GM19463 (cell line): ENCODE measurements around the gene PADI2.

Experiments used
- ATAC-seq: cut with Tn5 transposase; IDR thresholded peaks from one replicate; pipeline ENCODE4 v1.9.1; 2021; ENCODE audit warnings: mild to moderate bottlenecking, moderate library complexity; ENCODE audit not compliant: unreplicated experiment

The PADI2 gene

DNA sequence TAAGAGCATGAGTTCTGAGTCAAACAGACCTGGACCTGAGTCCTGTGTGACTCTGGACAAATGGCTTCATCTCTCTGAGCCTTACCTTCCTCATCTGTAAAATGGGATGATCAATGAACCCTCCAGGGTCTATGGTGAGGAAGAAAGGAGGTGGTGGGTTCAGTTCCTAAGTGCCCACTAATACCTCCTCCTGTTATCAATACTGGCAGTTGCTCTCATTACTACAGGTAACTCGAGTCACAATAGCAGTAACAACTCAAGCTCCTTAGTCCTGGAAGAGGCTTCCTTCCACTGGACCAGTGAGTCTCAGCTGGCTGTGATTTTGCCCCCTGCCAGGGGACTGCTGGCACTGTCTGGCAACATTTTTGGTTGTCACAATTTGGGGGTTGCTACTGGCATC, 2.6 kb downstream of the PADI2 start:
- ATAC-seq = no peak

DNA sequence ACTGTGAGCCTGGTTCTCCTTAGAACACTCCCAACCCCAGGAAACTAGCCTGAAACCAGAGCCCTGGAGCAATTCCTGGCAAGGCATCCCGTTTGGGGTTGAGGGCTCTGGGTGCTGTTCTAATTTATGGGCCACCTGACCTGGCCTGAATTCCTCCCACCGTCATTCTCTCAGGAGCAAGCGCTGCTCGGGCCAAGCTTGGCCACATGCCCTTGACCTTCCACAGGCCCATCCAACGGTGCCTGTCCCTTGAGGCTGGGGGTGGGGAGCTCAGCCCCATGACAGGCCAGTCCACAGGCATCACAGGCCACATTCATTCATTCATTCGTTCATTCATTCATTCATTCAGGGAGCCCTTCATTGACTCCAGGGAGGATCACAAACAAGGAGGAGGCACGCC, 5.3 kb downstream of the PADI2 start:
- no peak for ATAC-seq

DNA sequence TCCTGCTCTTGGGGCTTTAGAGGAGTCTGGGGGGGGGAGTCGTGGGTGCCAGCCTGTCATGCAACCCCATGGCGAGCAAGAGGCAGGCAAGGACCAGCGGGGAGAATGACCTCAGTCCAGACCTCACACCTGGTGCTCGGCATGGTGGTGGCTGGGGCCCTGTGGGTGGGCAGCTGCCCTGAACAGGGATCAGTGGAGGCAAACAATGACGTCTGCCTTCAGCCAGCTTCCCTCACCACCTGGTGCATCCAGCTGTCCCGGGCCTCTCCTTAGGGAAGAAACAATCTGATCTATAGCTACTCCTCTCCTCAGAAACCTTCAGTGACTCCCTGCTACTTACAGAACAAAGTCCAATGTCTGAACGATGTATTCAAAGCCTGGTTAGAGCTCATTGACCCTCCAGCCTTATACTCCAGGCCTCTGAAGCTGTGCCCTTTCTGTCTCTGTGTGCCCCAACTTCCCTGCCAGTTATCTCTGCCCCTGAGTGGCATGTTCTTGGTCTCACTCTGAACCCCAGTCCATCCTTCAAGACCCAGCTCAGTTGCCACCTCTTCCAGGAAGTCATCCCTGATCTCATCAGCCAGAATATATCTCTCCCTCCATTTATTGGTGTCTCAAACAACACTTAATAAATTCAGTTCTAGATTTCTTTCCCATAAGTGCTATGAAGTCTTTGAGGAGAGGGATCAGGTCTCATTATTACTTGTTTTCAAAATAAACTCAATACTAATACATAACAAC, 6.6 kb downstream of the PADI2 start:
- ATAC-seq = no peak

DNA sequence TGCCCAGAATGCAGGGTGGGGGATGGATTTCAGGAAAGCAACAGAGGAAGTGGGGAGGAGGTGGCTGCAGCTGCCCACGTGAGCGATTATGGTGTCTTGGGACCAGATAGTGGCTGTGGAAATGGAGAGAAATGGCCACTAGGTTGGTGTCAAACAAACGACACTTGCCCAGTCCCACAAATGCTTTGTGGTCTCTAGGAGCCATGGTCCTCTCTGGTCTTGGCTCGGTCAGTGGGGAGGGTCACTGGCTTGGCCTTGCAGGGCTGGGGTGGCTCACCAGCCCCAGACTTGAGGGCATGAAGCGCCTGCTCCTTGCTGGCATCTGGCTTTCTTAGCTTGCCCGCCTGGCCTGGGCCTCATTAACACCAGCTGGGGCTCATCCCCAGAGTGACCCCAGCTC, 7.2 kb downstream of the PADI2 start:
- ATAC-seq = no peak

DNA sequence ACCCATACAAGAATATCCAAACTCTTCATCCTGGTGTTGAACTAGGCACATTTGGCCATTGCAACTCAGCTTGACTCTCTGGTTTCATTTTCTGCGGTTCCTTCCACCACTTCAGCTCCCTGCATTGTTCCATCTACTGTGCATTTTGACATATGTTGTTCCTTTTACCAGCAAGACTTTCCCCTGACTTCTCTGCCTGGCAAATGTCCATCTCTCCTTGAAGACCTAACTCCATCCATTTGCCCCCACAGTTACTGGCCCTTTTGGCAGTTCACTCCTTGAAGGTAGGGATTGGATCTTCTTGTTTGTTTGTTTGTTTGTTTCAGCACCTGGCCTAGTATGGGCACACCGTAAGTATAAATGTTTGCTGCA, 8.7 kb downstream of the PADI2 start:
- no peak for ATAC-seq

DNA sequence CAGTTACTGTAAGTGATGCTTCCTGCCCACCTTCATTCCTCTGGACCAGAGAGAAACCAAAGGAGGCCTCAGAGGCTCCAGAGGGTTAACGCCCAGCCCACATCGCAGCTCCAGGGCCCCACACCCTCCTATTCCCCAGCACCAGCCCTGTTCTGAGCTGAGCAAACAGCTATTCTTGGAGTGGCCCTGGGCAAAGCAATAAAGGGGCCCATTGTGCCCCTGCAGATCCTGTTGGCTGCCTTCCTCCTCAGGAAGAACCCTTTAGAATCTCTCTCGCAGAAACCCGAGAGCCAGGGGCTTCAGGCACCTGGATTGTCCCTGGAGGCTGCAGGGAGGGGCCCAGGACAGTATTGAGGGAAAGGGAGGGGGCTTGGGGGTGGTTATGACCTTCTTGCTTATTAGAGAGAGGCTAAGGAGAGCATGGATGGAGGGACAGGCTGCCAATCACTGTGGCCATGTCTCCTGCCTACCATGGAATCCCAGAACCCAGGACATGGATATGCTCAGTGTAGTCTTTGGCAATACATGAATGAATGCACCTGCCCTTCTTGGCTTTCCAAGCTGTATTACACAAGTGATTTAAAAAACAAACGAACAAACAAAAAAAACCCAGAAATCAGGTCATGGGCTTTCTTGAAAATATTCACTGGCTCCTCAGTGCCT, 9.2 kb downstream of the PADI2 start:
- ATAC-seq = no peak

DNA sequence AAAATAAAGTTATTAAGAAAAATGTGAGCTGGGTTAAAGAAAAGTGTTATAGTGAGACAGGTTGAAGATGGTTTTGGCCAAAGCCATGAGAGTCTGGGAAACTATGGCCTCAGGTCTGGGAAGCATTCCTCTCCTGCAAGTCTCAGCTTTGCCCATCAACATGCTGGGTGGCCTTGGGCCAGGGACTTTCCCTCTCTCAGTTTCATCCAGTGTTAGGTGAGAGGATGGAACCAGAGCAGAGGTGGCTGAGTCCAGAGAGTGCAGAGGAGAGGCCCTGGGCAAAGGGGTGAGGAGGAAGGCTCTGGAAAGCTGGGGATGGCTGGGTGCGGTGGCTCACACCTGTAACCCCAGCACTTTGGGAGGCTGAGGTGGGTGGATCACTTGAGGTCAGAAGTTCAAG, 10.5 kb downstream of the PADI2 start:
- ATAC-seq = no peak

DNA sequence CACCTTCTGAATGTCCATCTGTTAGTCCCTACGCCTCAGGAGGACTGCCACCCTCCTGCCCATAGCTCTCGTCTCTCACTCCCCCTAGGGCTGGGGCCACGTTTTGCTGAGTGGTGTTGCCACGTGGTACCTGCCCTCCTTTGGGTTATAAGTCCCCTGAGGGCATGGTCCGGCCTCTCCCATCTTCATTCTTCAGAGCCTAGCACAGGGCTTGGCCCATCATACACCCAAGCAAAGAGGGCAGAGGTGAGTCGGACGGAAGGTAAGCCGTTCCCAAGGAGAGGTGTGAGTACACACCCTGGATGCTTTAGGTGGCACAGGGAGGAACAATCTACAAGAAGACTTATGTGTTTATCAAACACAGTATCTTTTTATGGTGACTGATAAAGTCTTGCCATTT, 10.9 kb downstream of the PADI2 start:
- no peak for ATAC-seq

DNA sequence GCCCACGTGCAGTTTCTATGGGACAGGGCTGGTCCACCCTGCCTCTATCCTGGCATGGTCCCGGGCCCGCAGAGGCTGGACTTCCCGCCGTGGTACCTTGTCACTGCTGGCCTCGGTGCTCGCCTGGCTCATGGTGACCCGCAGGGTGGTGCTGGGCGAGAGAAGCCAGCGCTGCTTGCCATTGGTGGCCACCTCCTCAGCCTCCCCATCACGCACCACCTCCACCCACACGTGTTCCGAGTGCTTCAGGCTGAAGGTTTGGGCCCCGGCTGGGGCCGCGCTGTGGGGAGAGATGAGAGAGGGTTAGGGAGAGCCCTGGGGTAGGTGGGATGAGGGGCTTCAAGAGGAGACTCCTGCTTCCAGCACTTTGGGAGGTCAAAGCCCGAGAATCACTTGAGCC, 14.5 kb downstream of the PADI2 start:
- no peak for ATAC-seq

DNA sequence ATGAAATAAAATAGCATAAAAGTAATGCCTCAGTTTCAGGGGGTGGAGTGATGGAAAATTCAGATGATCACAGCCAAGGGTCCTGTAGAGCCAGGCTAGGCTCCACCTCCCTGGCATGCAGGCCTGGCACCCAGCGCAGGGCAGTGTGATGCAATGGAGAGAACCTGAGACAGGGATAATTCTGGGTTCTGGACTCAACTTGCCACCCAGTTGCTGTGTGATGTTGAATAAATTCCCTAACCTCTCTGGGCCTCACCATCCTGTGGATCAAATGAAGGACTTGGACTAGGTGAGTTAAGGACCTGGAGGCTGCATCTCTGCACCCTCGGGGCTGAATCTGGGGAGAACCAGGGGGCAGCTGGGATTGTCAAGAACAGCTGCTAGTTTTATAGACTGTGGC, 17.0 kb downstream of the PADI2 start:
- ATAC-seq = no peak

DNA sequence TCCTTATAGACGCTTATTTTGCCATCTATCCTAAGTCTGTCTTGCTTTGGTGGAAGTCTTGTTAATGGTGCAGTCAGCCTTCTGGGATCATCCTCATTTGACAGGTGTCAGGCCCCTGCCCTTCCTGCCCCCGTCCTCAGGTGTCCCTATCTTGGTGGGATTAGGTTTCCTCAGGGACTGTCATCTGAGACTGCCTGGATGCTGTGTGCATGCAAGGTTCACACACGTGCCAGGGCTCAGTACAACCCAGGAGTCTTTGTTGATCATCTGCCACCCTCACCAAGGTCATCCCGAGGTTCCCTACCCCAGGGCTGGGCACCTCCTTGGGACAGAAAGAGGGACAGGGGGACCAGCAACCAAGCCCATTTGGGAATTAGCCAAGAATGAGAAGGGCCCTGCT, 18.0 kb downstream of the PADI2 start:
- ATAC-seq = no peak

DNA sequence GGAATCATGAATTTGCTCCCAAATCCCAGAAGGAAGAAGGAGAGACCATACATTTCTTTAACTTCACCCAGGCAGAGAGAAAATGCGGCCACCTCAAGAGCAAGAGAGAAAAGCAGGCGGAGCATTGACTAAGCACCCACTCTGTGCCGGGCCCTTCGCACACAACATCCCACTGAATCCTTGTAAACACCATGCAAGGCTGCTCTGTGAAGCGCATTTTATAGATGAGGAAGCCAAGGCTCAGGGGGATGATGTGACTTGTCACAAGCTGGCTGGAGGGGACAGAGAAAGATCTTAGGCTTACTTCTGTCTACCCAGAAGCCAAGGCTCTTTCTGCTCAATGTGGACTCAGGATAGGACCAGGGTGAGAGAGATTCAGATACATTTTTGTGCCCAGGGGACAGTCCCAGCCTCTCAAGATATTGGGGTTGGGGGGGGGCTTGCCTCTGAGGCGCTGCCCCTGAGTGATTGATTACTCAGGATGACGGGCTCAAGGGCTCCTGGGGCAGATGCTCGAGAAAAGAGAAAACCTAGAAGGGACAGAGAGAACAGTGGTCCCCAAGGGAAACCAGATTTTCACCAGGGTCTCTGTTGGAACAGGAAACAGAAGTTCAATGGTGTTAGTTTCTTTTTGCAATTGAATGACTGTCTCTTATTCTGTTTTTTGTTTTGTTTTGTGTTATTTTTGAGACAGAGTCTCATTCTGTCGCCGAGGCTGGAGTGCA, 19.5 kb downstream of the PADI2 start:
- ATAC-seq = no peak

DNA sequence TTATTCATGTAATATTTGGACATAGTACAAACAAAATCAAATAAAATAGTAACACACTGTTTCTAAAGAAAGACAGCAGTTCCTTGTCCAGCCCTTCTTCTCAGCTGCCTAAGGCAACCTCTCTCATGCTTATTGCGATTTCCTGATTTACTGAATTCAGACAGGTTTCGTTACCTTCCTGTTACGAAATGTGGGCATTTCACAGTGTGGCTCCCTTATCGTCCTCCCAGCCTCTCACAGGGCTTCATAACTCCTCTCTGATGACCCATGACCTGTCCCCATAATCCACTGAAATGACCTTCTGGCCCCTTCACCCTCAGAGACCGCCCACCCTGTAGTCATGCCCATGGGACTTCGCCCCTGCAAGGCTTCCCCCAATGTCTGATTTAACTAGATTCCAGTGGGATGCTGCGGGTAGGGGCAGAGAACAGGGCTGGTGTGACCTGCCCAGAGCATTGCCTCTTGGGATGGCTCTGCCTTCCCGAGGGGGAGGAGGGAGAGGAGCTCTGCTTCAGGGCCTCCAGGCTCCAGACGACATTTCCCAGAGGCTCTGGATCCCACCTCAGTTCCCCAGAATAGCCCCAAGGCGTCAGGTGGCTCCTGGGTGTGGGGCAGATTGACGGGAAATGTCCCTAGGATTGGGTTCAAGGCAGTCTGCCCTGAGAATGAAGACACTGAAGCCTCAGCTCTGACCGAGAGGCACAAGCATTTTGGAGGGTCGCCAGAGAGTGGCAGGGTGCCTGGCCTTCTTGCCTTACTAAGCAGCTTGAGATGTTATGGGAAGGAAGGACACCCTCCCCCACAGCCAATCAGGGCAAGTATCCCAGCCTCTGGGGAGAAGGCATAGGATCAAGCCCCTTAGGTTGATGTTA, 20.6 kb downstream of the PADI2 start:
- no peak for ATAC-seq

DNA sequence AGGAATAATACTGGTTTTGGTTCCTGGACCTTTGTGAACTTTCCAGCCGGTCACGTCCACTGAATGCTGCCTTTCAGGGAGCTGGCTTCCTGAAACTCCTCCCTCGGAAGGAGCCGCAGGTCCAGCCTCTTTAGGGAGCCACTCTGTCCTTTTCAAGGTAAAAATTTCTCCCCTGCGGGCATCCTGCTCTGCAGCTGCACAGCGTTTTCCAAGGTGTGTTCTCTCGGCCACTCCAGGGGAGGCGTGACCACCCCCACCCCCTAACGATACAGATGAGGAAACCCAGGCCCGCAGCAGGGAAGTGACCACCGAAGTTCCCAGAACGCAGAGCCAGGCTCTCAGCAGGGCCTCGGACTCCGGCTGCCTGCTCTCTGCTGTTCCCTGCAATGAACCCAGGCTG, 21.5 kb downstream of the PADI2 start:
- ATAC-seq = no peak

DNA sequence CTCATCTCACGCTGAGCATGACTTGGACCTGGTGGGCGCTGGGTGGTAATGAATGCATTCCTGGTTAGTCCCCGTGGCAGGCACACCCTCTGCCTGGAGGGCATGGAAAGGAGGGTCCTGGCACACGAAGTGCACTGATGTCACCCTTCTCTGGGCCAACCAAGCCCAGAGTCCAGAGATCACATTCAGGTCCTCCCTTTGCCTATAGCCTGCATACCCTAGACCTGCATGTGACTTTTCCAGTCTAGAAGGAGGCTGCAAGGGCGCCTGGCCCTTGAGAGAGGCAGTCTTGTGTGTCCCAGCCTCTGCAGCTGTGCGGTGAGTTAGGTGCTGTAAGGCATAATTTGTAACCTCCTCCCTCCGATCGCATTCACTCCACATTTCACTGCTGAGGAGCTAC, 22.1 kb downstream of the PADI2 start:
- no peak for ATAC-seq

DNA sequence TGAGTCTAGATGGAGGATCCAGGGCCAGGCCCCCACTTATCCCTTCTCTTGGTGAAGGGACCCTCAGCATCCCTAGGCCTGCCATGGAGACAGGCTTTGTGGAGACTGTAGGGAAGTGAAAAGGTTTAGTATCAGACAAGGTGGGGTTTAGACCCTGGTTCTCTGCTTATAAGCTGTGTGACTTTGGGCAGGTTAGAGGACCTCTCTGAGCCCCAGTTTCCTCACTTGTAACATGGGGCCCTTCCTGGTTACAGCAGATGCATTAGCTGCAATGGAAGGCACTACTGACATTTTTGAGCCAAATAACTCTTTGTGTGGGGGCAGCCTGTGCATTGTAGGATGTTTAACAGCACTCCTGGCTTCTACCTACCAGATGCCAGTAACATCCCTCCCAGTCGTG, 22.7 kb downstream of the PADI2 start:
- ATAC-seq = no peak

DNA sequence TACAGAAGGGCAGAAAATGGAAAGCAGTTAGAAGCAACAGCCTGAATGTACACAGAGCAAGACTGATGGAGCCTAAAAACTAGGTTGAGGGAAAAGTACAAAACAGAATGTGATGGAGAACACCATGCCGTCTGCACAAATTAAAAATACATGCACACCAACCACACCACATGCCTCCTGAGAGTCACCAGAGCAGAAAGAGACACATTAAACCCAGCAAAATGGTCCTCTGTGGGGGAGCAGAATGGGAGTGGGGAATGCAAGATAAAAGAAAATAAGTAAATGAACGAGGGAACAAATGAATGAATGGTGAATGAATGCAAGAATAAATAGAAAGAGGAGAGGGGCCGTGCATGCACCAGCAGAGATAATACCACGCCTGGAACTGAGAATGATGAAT, 24.1 kb downstream of the PADI2 start:
- no peak for ATAC-seq

DNA sequence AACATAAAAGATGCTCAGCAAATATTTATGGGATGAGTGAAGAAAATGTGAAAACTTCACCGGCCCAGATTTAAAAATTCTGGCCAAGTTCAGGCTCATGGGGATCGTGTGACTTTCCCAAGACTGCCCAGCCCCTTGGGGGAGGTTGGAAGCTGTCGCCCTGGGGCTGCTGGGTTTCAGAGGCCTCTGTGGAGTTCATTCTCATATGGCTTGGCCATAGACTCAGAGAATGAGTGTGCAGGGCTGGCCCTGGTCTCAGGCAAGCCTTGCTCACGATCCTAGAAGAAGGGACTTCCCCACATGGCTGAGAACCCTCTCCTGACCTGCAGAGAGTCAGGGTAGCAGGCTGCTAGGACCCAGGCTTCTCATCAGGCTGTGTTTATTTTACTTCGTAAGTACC, 24.6 kb downstream of the PADI2 start:
- ATAC-seq = no peak

DNA sequence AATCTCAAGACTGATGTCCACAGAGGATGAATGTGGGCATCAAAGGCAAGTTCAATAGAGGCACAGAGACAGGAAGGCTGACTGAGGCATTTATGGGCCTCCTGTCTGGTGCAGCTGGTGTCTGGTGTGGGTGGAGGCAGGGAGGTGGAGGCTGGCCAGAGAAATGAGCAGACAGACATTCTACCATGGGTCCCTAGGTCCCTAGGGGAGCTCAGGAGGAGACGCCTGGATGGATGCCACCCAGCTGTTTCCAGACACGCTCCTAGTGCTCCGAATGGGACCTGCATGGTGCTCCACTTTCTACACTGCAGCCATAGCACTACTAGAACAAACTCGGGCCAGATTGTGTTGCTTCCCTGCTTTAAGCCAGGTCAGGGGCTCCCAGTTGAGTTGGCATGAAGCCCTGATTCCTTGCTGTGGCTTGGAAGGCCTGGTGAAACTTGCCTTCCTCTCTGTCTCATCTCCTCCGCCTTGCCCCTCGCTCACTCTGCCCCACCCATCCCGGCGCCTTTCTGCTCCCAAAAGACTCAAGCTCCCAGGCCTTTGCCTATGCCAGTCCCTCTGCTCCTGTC, 25.3 kb downstream of the PADI2 start:
- ATAC-seq = no peak

DNA sequence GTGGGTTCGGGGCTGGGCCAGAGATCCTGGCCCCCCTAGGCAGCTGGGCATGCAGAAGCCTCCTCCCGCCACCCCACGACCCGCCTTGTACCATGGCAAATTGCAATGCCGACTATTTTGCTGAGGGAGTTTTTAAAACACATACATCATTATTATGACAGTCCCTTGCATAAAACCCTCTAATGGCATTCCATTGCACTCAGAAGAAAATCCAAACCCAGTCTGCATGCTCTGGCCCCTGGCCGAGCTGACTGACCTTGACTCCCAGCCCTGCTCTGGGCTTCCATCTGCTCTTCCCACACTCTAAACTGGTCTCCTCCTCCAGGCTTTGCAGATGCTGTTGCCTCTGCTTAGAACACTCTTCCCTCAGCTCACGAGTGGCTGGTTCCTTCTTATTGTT, 28.0 kb downstream of the PADI2 start:
- no peak for ATAC-seq

DNA sequence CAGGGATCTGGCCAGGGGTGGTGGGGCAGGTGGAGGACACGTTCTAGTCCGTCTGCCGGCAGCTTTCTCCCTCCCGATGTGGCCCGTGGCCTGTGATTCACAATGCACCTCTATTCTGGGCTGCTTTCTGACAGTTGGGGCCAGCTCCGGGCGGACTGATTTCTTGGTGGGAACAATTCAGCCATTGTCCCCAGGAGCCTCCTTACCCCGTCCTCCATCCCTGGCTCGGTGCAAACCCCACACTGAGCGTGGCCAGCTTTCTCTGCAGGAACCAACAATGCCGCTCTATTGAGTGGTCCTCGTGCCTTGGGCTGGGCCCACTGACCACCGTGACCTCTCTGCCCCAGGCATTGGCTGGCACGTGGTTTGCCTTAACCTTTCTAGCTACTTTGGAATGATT, 29.7 kb downstream of the PADI2 start:
- ATAC-seq = no peak
